OCI-LY3 (cell line): ENCODE results near the gene DPPA4.

ENCODE experiments used
- EZH2phosphoT487 ChIP-seq: fragments of 200-600 bp; shearing (Covaris generic); IDR thresholded peaks from 2 replicates; pipeline ENCODE4 v1.6.1; 2018; ENCODE audit warnings: antibody characterized with exemption, mixed run types, low read depth
- TF ChIP-seq, protein P1 (sequence below): fragments of 200-600, 300-600 bp; sonication (generic); IDR thresholded peaks from 2 replicates; pipeline ENCODE4 v1.5.1; 2014; ENCODE audit warnings: antibody characterized with exemption, low read length, low read depth

DNA sequence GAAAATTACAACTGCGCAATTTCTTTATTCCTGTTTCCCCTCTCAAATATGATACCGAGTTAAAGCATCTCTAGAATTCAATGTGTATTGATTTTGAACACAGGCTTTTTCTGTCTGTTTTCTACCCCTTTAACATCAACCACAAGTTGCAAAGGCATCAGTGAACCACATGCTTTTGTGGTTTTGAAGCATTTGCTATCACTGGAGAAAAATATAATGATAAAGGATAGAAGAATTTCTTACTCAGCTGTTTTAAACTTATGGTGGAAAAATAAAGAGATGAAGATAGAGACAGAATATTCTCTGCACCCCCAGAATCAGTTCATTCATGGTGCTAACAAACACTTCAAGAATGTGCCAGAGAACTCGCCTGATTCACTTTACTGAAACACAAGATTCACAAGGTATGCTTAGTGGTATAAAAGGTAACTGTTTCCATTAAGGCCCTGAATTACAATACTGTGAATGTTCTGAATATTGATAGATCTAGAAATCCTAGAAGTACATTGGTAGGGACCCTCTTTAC is 9.5 kb upstream of the DPPA4 start:
- TF ChIP-seq, protein P1, sequence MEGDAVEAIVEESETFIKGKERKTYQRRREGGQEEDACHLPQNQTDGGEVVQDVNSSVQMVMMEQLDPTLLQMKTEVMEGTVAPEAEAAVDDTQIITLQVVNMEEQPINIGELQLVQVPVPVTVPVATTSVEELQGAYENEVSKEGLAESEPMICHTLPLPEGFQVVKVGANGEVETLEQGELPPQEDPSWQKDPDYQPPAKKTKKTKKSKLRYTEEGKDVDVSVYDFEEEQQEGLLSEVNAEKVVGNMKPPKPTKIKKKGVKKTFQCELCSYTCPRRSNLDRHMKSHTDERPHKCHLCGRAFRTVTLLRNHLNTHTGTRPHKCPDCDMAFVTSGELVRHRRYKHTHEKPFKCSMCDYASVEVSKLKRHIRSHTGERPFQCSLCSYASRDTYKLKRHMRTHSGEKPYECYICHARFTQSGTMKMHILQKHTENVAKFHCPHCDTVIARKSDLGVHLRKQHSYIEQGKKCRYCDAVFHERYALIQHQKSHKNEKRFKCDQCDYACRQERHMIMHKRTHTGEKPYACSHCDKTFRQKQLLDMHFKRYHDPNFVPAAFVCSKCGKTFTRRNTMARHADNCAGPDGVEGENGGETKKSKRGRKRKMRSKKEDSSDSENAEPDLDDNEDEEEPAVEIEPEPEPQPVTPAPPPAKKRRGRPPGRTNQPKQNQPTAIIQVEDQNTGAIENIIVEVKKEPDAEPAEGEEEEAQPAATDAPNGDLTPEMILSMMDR: no peak
- no peak for TF ChIP-seq EZH2phosphoT487
